Measurements from ENCODE around the gene PRKCA.

- TF ChIP-seq CTCF (IDR thresholded peaks at IDR 0.05; ENCODE audit: extremely low read depth in 1 of 2, insufficient read depth in 1 of 2, low read depth in 1 of 2, low read length in 2 of 2) = no peak
- no peak for TF ChIP-seq POLR2A (IDR thresholded peaks at IDR 0.05; ENCODE audit: low read depth, low read length)
- TF ChIP-seq, protein P1, sequence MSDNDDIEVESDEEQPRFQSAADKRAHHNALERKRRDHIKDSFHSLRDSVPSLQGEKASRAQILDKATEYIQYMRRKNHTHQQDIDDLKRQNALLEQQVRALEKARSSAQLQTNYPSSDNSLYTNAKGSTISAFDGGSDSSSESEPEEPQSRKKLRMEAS (IDR thresholded peaks at IDR 0.05; ENCODE audit: insufficient read depth, insufficient read length) = no peak
- TF ChIP-seq JUN (IDR thresholded peaks at IDR 0.05; ENCODE audit: borderline replicate concordance, insufficient read depth, insufficient read length, low read depth) = no peak
- no peak for TF ChIP-seq MYC (IDR thresholded peaks at IDR 0.05; ENCODE audit: low read depth, low read length)
- TF ChIP-seq EZH2 (IDR thresholded peaks at IDR 0.05; ENCODE audit: borderline replicate concordance, low read depth, low read length, severe bottlenecking) = no peak
- no peak for TF ChIP-seq POLR2AphosphoS5 (IDR thresholded peaks at IDR 0.05; ENCODE audit: insufficient read depth, low read depth, low read length)
- no peak for TF ChIP-seq GATA2 (IDR thresholded peaks at IDR 0.05; ENCODE audit: insufficient read depth, insufficient read length, low read depth, low read length)
Observed at GRCh38 chr17:66859353-66859752, 556.9 kb downstream of the PRKCA start.

All from endothelial cell of umbilical vein (primary cell).